DMS 273 treated with DMSO at 0.1 percent for 48 hours (cell line): ENCODE data around the gene ANKRD37.

Experiments
- DNase-seq: peaks from one replicate; lab custom pipeline; 2025; lab: John Stamatoyannopoulos, UW

ANKRD37 gene

GRCh38 chr4:185421366-185422124 lies 24.9 kb downstream of the ANKRD37 start:
- DNase-seq = no peak

GRCh38 chr4:185424905-185425646 lies 28.4 kb downstream of the ANKRD37 start:
- DNase-seq = peak; percentile 7

GRCh38 chr4:185425647-185426352 lies 29.2 kb downstream of the ANKRD37 start, which contains the start of gene UFSP2:
UFSP2 (minus strand) TSS chr4:185425964; CDS start chr4:185425868, 96 bp downstream.
- DNase-seq = peak; percentile 65

- DNase-seq = no peak
These were observed 30.5 kb downstream of the ANKRD37 start for GRCh38 chr4:185426960-185427688.

GRCh38 chr4:185429660-185430059 lies 33.0 kb downstream of the ANKRD37 start:
- DNase-seq = no peak

- DNase-seq = no peak
These were observed 38.8 kb downstream of the ANKRD37 start for GRCh38 chr4:185435466-185435865.

GRCh38 chr4:185437809-185438208 lies 41.2 kb downstream of the ANKRD37 start:
- no peak for DNase-seq

- no peak for DNase-seq
These were observed 44.8 kb downstream of the ANKRD37 start for GRCh38 chr4:185441479-185441878.

- DNase-seq = no peak
These were observed 48.6 kb downstream of the ANKRD37 start for GRCh38 chr4:185445209-185445608.
